A673 (cell line): Measurements from ENCODE around the gene CSF3. TPM values are rescaled to one million over a fixed set of nuclear protein-coding genes. Genes with fewer than 3 reads are reported as not detected.

Experiments used
- BruUV-seq: library from RNA; stranded (reverse); fragments of 400-500 nt; replicated peaks from 2 replicates; lab custom pipeline; 2021; lab: Mats Ljungman, UMichigan
- CTCF ChIA-PET: fragments of 300-600 bp; sonication (Branson Sonifier 250); formaldehyde crosslinking; loops from one replicate; lab custom pipeline; 2022; ENCODE audit warnings: antibody characterized with exemption; lab: Charles Lee
- POLR2A ChIA-PET: fragments of 300-600 bp; sonication (Branson Sonifier 250); formaldehyde crosslinking; loops from one replicate; lab custom pipeline; 2022; ENCODE audit warnings: antibody characterized with exemption; ENCODE audit not compliant: low non-redundant PET; lab: Charles Lee
- DNase-seq: peaks from one replicate; pipeline ENCODE4 v3.0.0-alpha.2; 2015; ENCODE audit warnings: low spot score
- H3K27ac ChIP-seq: fragments of 200-600 bp; sonication (generic); 2 replicates; pipeline ENCODE4 v1.5.1; 2016; ENCODE audit warnings: mixed run types, low read depth, mild to moderate bottlenecking, mixed read lengths, antibody characterized with exemption, low read length; ENCODE audit not compliant: poor library complexity, severe bottlenecking
- H3K27me3 ChIP-seq: fragments of 200-600 bp; sonication (generic); replicated peaks from 2 replicates; pipeline ENCODE4 v1.6.1; 2017; ENCODE audit warnings: mixed run types, low read depth, mild to moderate bottlenecking, mixed read lengths, antibody characterized with exemption, low read length; ENCODE audit not compliant: insufficient read depth, poor library complexity
- H3K36me3 ChIP-seq: fragments of 200-600 bp; sonication (generic); 2 replicates; pipeline ENCODE4 v1.6.1; 2016; ENCODE audit warnings: mixed run types, mild to moderate bottlenecking, mixed read lengths, antibody characterized with exemption, low read length; ENCODE audit not compliant: insufficient read depth, poor library complexity, severe bottlenecking
- H3K4me1 ChIP-seq: fragments of 200-600 bp; sonication (generic); 2 replicates; pipeline ENCODE4 v1.6.1; 2017; ENCODE audit warnings: mixed run types, mild to moderate bottlenecking, mixed read lengths, antibody characterized with exemption, low read length; ENCODE audit not compliant: insufficient read depth, poor library complexity, severe bottlenecking
- H3K4me3 ChIP-seq: fragments of 200-600 bp; sonication (generic); 2 replicates; pipeline ENCODE4 v1.5.1; 2016; ENCODE audit warnings: low read depth, mixed run types, mild to moderate bottlenecking, mixed read lengths, low read length; ENCODE audit not compliant: poor library complexity, severe bottlenecking
- H3K9me3 ChIP-seq: fragments of 200-600 bp; sonication (generic); 2 replicates; pipeline ENCODE4 v1.6.1; 2016; ENCODE audit warnings: mixed run types, low read depth, mild to moderate bottlenecking, mixed read lengths, antibody characterized with exemption, low read length; ENCODE audit not compliant: poor library complexity, severe bottlenecking
- EZH2 ChIP-seq: fragments of 200-600 bp; sonication (generic); IDR thresholded peaks from 2 replicates; pipeline ENCODE4 v1.6.1; 2017; ENCODE audit warnings: borderline replicate concordance, low read depth, mild to moderate bottlenecking, mixed read lengths, antibody characterized with exemption, low read length; ENCODE audit not compliant: poor library complexity, severe bottlenecking
- intact Hi-C: fragments of 100-400 bp; cut with micrococcal nuclease; formaldehyde crosslinking; loops from one replicate; pipeline ENCODE4 v1.10.0; 2022; ENCODE audit not compliant: unreplicated experiment
- total RNA-seq: library from RNA; stranded (reverse); gene quantifications from 2 replicates; pipeline ENCODE4 v1.2.3, GENCODE V29; 2021
- TF ChIP-seq, protein P1 (sequence below): fragments of 300-800, 200-600 bp; sonication (generic); conservative IDR thresholded peaks from 2 replicates; pipeline ENCODE4 v1.5.1; 2017; ENCODE audit warnings: low read depth, mild to moderate bottlenecking, antibody characterized with exemption, low read length, moderate library complexity, mixed read lengths

CSF3 gene
- total RNA-seq, 1 experiment from 2014 or later, result not detected

DNA sequence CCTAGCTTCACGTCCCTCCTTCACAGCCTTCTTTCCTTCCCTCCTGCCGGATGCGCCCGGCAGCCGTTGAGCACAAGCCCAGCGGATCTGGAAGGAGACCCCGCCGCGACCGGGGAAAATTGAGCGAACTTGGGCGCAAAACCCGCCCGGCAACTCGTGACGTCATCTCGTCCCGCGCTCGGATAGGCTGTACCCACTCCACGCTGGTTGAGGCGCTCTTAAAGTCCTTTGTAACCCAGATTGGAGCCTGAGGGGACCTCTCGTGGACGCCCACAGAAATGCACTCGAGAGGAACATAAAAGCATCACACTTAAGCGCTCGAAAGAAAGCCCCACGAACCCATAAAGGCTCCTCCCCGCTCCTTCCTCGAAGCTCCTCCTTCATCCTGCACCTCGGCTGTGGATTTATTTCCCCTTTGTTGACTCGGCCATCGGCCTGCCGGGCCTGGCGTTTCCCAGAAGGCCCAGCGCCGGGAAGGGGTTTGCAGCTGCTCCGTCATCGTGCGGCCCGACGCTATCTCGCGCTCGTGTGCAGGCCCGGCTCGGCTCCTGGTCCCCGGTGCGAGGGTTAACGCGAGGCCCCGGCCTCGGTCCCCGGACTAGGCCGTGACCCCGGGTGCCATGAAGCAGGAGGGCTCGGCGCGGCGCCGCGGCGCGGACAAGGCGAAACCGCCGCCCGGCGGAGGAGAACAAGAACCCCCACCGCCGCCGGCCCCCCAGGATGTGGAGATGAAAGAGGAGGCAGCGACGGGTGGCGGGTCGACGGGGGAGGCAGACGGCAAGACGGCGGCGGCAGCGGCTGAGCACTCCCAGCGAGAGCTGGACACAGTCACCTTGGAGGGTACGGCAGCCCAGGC is 34.7 kb upstream of the CSF3 start, which contains the start of gene PSMD3:
Gene PSMD3 (plus strand): TSS at position 457 of the 856 bp plus-strand sequence. CDS start 164 bp downstream, at position 621.
- Histone ChIP-seq H3K4me3 (peak within 1 kb of the TSS; percentile 80), H3K27ac (peak within 1 kb of the TSS; percentile 97), H3K9me3 (no peaks in the 10 kb centered on the region), H3K4me1 (no peaks in the 10 kb centered on the region), H3K27me3 (no peaks in the 10 kb centered on the region), H3K36me3 (peaks cover 15% of the 10 kb centered on the region)
- BruUV-seq, result no TSS peak
- peak; percentile 98 for DNase-seq
- CTCF ChIA-PET, result interaction anchor here (1.3 kb wide), 1 partner anchor 22 kb away, joined by 7 read pairs; no protein-coding TSS in a partner anchor
- intact Hi-C loops, result loop anchor here (1.0 kb wide), 1 partner anchor 21 kb away; no protein-coding TSS in a partner anchor
- TF ChIP-seq, protein P1, sequence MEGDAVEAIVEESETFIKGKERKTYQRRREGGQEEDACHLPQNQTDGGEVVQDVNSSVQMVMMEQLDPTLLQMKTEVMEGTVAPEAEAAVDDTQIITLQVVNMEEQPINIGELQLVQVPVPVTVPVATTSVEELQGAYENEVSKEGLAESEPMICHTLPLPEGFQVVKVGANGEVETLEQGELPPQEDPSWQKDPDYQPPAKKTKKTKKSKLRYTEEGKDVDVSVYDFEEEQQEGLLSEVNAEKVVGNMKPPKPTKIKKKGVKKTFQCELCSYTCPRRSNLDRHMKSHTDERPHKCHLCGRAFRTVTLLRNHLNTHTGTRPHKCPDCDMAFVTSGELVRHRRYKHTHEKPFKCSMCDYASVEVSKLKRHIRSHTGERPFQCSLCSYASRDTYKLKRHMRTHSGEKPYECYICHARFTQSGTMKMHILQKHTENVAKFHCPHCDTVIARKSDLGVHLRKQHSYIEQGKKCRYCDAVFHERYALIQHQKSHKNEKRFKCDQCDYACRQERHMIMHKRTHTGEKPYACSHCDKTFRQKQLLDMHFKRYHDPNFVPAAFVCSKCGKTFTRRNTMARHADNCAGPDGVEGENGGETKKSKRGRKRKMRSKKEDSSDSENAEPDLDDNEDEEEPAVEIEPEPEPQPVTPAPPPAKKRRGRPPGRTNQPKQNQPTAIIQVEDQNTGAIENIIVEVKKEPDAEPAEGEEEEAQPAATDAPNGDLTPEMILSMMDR, result peak; percentile 63
- no peak for TF ChIP-seq EZH2
- POLR2A ChIA-PET, result interaction anchor here (0.7 to 1.0 kb wide), 2 partner anchors 33 to 119 kb away, joined by 3 to 4 read pairs; no protein-coding TSS in a partner anchor

DNA sequence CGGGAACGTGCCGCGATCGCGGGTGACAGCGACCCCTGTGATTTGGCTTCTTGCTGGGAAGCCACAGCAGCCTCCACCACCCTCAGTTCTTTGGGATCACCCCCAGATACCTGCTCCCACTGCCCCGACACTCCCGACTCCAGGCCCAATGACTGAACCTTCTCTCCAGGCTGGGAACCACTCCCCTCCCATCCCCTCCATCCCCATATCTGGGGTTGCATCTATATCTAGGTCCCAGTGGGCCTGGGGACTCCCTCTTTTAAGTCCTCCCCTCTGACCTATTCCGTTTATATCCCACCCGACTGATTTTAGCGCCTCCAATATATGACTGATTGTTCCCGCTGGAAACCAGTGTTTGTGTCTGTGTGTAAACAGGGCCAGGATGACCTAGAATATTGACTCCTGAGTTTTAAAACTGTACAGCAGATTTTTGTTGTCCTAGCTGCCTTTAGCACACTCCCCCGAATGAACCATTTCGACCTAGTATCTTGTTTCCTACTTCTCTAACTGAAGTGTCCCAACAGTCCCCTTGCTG is 34.0 kb upstream of the CSF3 start:
- TF ChIP-seq, protein P1, result no peak
- TF ChIP-seq EZH2, result no peak
- TSS peak; percentile 51 for BruUV-seq
- peak overlapping the region; percentile 97 for H3K27ac ChIP-seq
- no peaks in the 10 kb centered on the region for H3K27me3 ChIP-seq
- no peaks in the 10 kb centered on the region for H3K4me1 ChIP-seq
- H3K36me3 ChIP-seq, result peaks cover 18% of the 10 kb centered on the region
- ChIA-PET POLR2A (interaction anchor here (0.6 to 1.0 kb wide), 2 partner anchors 33 to 100 kb away, joined by 3 to 9 read pairs; no protein-coding TSS in a partner anchor), CTCF (interaction anchor here (1.3 kb wide), 1 partner anchor 23 kb away, joined by 7 read pairs; no protein-coding TSS in a partner anchor)
- intact Hi-C loops, result no loop called here
- no peaks in the 10 kb centered on the region for H3K9me3 ChIP-seq
- H3K4me3 ChIP-seq, result peak overlapping the region; percentile 80
- DNase-seq, result no peak

DNA sequence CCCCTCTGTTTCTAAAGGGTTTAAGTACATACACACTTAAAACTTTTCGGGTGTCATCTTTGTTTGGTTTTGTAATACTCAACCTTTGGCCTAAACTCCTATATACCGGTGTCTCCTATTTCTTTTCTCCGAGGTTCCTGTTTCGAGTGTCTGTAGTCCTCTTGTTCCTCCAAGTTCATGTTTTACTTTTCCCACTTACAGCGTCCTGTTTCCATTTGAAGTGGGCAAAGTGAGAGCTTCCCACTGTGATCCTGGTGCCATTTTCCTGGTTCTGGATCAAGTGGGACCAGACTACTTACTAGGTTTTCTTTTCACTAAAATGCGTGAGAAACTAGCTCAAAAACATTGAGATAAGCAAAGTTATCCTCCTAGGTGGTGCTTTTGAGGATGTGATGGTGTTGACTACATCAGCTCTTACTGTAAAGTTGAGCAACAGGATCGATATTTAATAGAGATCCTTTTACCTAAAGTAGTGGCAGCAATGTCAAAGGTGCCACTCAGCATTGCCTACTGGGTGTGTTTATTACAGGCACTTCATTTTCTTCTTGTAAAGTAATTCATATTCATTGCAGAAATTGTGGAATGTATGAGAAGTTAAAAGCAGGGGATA is 33.4 kb upstream of the CSF3 start:
- POLR2A ChIA-PET, result interaction anchor here (0.6 kb wide), 1 partner anchor 99 kb away, joined by 9 read pairs; no protein-coding TSS in a partner anchor
- no TSS peak for BruUV-seq
- H3K4me3 ChIP-seq, result peak overlapping the region; percentile 80
- no peaks in the 10 kb centered on the region for H3K4me1 ChIP-seq
- H3K27ac ChIP-seq, result peak overlapping the region; percentile 97
- CTCF ChIA-PET, result no interaction called here
- H3K36me3 ChIP-seq, result peaks cover 24% of the 10 kb centered on the region
- TF ChIP-seq EZH2, result no peak
- TF ChIP-seq, protein P1, result no peak
- no peak for DNase-seq
- no peaks in the 10 kb centered on the region for H3K27me3 ChIP-seq
- intact Hi-C loops, result no loop called here
- no peaks in the 10 kb centered on the region for H3K9me3 ChIP-seq
